ENCODE results near the gene MRPL33. TPM values are rescaled to one million over a fixed set of nuclear protein-coding genes. Genes with fewer than 3 reads are reported as not detected.

The MRPL33 gene
- total and polyA plus RNA-seq, 2 experiments from 2014 or later, result 80.5 to 310 TPM

DNA sequence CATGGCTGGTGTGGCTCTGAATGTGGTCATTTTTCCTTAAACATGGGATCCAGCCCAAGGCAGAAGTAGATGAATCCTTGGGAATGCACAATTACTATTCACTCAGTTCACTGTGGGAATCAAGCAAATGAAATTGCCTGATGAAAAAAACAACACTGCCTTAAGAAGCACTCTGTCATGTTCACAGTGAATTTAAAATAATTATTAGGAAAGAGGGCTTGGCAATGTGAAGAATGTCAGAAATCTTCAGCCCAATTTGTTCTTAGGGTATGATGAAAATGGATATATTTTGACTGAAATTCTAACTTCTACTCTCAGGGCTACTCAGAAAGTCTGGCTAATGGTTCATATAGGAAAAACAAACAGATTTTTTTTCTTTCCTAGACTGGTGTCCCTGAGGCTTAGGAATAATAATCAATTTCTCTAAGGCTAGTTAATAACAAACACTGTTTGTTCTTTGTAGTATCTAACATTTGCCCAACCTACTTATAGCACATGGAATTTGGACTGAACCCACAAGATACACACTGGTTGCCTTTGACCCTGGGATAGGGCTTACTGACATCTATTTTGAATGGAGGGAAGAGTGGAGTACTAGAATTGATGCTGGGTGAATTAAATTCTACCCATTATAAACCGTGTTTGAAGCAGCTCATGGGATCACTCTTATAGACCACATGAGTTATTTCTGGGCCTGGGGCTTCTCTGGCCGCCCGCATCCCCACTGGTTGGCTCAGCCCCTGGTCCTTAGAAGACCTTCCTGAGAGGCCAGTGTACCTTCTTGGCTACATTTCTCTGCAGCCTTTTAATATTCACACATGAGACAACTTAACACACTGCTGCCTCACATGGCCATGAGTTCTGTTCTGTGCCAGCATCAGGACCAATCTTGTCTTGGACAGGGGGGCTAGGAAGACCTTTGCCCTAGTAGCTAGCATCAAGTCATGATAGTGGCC lies 8.3 kb upstream of the MRPL33 start:
- TF ChIP-seq NANOG (IDR thresholded peaks at IDR 0.05; ENCODE audit: borderline replicate concordance), result no peak
- no peak for TF ChIP-seq JUNB (IDR thresholded peaks at IDR 0.05; ENCODE audit: unreplicated experiment)
- no peak for TF ChIP-seq STAT1 (IDR thresholded peaks at IDR 0.05; ENCODE audit: unreplicated experiment)
- TF ChIP-seq, protein P1, sequence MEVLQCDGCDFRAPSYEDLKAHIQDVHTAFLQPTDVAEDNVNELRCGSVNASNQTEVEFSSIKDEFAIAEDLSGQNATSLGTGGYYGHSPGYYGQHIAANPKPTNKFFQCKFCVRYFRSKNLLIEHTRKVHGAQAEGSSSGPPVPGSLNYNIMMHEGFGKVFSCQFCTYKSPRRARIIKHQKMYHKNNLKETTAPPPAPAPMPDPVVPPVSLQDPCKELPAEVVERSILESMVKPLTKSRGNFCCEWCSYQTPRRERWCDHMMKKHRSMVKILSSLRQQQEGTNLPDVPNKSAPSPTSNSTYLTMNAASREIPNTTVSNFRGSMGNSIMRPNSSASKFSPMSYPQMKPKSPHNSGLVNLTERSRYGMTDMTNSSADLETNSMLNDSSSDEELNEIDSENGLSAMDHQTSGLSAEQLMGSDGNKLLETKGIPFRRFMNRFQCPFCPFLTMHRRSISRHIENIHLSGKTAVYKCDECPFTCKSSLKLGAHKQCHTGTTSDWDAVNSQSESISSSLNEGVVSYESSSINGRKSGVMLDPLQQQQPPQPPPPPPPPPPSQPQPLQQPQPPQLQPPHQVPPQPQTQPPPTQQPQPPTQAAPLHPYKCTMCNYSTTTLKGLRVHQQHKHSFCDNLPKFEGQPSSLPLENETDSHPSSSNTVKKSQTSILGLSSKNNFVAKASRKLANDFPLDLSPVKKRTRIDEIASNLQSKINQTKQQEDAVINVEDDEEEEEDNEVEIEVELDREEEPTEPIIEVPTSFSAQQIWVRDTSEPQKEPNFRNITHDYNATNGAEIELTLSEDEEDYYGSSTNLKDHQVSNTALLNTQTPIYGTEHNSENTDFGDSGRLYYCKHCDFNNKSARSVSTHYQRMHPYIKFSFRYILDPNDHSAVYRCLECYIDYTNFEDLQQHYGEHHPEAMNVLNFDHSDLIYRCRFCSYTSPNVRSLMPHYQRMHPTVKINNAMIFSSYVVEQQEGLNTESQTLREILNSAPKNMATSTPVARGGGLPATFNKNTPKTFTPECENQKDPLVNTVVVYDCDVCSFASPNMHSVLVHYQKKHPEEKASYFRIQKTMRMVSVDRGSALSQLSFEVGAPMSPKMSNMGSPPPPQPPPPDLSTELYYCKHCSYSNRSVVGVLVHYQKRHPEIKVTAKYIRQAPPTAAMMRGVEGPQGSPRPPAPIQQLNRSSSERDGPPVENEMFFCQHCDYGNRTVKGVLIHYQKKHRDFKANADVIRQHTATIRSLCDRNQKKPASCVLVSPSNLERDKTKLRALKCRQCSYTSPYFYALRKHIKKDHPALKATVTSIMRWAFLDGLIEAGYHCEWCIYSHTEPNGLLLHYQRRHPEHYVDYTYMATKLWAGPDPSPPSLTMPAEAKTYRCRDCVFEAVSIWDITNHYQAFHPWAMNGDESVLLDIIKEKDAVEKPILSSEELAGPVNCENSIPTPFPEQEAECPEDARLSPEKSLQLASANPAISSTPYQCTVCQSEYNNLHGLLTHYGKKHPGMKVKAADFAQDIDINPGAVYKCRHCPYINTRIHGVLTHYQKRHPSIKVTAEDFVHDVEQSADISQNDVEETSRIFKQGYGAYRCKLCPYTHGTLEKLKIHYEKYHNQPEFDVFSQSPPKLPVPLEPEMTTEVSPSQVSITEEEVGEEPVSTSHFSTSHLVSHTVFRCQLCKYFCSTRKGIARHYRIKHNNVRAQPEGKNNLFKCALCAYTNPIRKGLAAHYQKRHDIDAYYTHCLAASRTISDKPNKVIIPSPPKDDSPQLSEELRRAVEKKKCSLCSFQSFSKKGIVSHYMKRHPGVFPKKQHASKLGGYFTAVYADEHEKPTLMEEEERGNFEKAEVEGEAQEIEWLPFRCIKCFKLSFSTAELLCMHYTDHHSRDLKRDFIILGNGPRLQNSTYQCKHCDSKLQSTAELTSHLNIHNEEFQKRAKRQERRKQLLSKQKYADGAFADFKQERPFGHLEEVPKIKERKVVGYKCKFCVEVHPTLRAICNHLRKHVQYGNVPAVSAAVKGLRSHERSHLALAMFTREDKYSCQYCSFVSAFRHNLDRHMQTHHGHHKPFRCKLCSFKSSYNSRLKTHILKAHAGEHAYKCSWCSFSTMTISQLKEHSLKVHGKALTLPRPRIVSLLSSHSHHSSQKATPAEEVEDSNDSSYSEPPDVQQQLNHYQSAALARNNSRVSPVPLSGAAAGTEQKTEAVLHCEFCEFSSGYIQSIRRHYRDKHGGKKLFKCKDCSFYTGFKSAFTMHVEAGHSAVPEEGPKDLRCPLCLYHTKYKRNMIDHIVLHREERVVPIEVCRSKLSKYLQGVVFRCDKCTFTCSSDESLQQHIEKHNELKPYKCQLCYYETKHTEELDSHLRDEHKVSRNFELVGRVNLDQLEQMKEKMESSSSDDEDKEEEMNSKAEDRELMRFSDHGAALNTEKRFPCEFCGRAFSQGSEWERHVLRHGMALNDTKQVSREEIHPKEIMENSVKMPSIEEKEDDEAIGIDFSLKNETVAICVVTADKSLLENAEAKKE (CRISPR knock-in tag; IDR thresholded peaks at IDR 0.05), result no peak
- no peak for TF ChIP-seq CREB1 (CRISPR knock-in tag; IDR thresholded peaks at IDR 0.05; ENCODE audit: low read depth)
- TF ChIP-seq, protein P2, sequence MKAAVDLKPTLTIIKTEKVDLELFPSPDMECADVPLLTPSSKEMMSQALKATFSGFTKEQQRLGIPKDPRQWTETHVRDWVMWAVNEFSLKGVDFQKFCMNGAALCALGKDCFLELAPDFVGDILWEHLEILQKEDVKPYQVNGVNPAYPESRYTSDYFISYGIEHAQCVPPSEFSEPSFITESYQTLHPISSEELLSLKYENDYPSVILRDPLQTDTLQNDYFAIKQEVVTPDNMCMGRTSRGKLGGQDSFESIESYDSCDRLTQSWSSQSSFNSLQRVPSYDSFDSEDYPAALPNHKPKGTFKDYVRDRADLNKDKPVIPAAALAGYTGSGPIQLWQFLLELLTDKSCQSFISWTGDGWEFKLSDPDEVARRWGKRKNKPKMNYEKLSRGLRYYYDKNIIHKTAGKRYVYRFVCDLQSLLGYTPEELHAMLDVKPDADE (IDR thresholded peaks at IDR 0.05), result no peak
- TF ChIP-seq, protein P3, sequence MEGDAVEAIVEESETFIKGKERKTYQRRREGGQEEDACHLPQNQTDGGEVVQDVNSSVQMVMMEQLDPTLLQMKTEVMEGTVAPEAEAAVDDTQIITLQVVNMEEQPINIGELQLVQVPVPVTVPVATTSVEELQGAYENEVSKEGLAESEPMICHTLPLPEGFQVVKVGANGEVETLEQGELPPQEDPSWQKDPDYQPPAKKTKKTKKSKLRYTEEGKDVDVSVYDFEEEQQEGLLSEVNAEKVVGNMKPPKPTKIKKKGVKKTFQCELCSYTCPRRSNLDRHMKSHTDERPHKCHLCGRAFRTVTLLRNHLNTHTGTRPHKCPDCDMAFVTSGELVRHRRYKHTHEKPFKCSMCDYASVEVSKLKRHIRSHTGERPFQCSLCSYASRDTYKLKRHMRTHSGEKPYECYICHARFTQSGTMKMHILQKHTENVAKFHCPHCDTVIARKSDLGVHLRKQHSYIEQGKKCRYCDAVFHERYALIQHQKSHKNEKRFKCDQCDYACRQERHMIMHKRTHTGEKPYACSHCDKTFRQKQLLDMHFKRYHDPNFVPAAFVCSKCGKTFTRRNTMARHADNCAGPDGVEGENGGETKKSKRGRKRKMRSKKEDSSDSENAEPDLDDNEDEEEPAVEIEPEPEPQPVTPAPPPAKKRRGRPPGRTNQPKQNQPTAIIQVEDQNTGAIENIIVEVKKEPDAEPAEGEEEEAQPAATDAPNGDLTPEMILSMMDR (conservative IDR thresholded peaks at IDR 0.05; ENCODE audit: low read depth in 2 of 2), result no peak
- TF ChIP-seq, protein P4, sequence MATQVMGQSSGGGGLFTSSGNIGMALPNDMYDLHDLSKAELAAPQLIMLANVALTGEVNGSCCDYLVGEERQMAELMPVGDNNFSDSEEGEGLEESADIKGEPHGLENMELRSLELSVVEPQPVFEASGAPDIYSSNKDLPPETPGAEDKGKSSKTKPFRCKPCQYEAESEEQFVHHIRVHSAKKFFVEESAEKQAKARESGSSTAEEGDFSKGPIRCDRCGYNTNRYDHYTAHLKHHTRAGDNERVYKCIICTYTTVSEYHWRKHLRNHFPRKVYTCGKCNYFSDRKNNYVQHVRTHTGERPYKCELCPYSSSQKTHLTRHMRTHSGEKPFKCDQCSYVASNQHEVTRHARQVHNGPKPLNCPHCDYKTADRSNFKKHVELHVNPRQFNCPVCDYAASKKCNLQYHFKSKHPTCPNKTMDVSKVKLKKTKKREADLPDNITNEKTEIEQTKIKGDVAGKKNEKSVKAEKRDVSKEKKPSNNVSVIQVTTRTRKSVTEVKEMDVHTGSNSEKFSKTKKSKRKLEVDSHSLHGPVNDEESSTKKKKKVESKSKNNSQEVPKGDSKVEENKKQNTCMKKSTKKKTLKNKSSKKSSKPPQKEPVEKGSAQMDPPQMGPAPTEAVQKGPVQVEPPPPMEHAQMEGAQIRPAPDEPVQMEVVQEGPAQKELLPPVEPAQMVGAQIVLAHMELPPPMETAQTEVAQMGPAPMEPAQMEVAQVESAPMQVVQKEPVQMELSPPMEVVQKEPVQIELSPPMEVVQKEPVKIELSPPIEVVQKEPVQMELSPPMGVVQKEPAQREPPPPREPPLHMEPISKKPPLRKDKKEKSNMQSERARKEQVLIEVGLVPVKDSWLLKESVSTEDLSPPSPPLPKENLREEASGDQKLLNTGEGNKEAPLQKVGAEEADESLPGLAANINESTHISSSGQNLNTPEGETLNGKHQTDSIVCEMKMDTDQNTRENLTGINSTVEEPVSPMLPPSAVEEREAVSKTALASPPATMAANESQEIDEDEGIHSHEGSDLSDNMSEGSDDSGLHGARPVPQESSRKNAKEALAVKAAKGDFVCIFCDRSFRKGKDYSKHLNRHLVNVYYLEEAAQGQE (IDR thresholded peaks at IDR 0.05; ENCODE audit: unreplicated experiment), result no peak
- no peak for TF ChIP-seq ZNF114 (CRISPR knock-in tag; IDR thresholded peaks at IDR 0.05)
- no peak for TF ChIP-seq EZH2 (IDR thresholded peaks at IDR 0.05; ENCODE audit: low read depth, unreplicated experiment)
- no peak for TF ChIP-seq ZNF331 (CRISPR knock-in tag; IDR thresholded peaks at IDR 0.05; ENCODE audit: low read depth)
- TF ChIP-seq EZH2phosphoT487 (IDR thresholded peaks at IDR 0.05; ENCODE audit: unreplicated experiment), result no peak
- H3K27me3 ChIP-seq (ENCODE audit: insufficient read depth), result no peaks in the 10 kb centered on the region
- no peak overlapping the region for H3K4me3 Mint-ChIP-seq
- no peak overlapping the region for H2AFZ ChIP-seq
- H3K4me2 ChIP-seq, result no peak overlapping the region
- peaks cover 3% of the 10 kb centered on the region for H3K27me3 Mint-ChIP-seq (ENCODE audit: insufficient read depth, low read depth, poor library complexity)
- H3K9me3 Mint-ChIP-seq, result no peaks in the 10 kb centered on the region
- H3K36me3 Mint-ChIP-seq (ENCODE audit: low read depth), result peaks cover 5% of the 10 kb centered on the region; the same call in 2 of the 3 replicates
- no peaks in the 10 kb centered on the region; the same call in 1 of the 2 replicates for H4K20me1 ChIP-seq (replicated peaks; ENCODE audit: insufficient read depth)
- peaks cover 7% of the 10 kb centered on the region; the same call in 1 of the 3 replicates for H3K4me1 Mint-ChIP-seq
- no peak for ATAC-seq
- no peaks in the 10 kb centered on the region for H3K4me1 ChIP-seq (ENCODE audit: insufficient read depth)
- H3K36me3 ChIP-seq (ENCODE audit: insufficient read depth), result no peaks in the 10 kb centered on the region
- no peak overlapping the region for H3K27ac Mint-ChIP-seq
- H3K27ac ChIP-seq (ENCODE audit: low read depth), result no peak overlapping the region
- no peak for DNase-seq (ENCODE audit: low spot score)
- H3K9me2 ChIP-seq (ENCODE audit: insufficient read depth), result peaks cover 3% of the 10 kb centered on the region; the same call in 1 of the 2 replicates
- no peak overlapping the region for H3K4me3 ChIP-seq
- H3K79me2 ChIP-seq (replicated peaks; ENCODE audit: insufficient read depth), result no peaks in the 10 kb centered on the region
- no peaks in the 10 kb centered on the region for H3F3A ChIP-seq (replicated peaks; ENCODE audit: low read depth)
